Epithelial cell of proximal tubule (primary cell): Measurements from ENCODE around the gene CRBN. TPM values are rescaled to one million over a fixed set of nuclear protein-coding genes. Genes with fewer than 3 reads are reported as not detected.

ENCODE experiments used
- DNase-seq: peaks from one replicate; pipeline ENCODE4 v3.0.0-alpha.2; 2011; ENCODE audit warnings: low read depth
- H3K4me3 ChIP-seq: 2 replicates; pipeline ENCODE4 v1.5.1; 2011; ENCODE audit warnings: low read depth, mild to moderate bottlenecking, low read length
- CTCF ChIP-seq: conservative IDR thresholded peaks from 2 replicates; pipeline ENCODE4 v1.5.1; 2012; ENCODE audit warnings: low read depth, mild to moderate bottlenecking, low read length
- total RNA-seq: library from RNA; depleted of rRNA; stranded (reverse); fragments of >200 nt; gene quantifications from 2 replicates; pipeline ENCODE4 v1.2.3, GENCODE V29; 2015

The CRBN gene
- 18.7 and 25.8 TPM in 2 replicates for total RNA-seq

- peak; percentile 22 for DNase-seq
- H3K4me3 ChIP-seq = peak within 1 kb of the TSS; percentile 90
- TF ChIP-seq CTCF = peak; percentile 95
Observed at GRCh38 chr3:3179407-3180094, at the start of gene CRBN. TSS of gene CRBN (minus strand) at chr3:3179691. CDS start at chr3:3179687, 4 bp downstream.

- H3K4me3 ChIP-seq = no peak overlapping the region
- no peak for TF ChIP-seq CTCF
- DNase-seq = no peak
Observed at GRCh38 chr3:3227640-3228039, 48.1 kb upstream of the CRBN start.

DNA sequence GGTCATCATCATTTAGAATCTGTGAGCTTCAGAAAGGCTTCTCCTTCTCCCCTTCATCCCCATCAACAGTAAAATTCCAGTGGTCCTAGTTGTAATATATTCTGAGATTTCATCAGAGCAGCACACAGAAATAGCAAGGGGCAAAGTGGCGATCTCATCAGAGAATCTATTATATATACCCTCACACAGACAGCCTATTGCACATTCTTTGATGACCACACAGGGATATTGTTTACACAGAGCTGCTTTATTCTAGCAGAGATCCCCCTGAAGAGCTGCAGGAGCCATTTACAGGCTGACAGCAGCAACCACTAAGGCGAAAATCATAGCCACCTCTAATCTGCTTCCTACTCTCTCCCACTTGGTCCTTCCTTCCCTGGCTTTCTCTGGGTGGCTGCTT, 42.0 kb upstream of the CRBN start:
- no peak overlapping the region for H3K4me3 ChIP-seq
- no peak for TF ChIP-seq CTCF
- no peak for DNase-seq

DNA sequence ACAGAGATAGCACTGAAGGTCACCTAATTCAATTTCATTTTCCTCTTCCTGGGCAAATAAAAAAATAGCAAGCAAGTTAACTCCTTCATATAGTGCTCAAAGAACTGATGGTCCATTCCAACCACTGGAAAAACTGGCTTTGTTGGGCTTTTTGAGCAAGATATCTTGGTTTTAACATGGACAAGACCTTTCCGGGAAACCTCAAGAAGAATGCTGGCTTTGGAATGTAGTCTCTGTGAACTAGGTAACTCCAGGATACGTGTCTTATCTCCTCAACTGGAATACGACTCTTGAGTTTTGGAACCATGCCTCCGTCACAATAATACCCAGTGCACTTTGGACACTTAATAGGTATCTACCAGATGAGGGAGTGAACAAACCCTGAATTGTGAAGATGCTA, 36.9 kb upstream of the CRBN start:
- no peak for DNase-seq
- no peak for TF ChIP-seq CTCF
- no peak overlapping the region for H3K4me3 ChIP-seq

- TF ChIP-seq CTCF = no peak
- no peak for DNase-seq
- H3K4me3 ChIP-seq = no peak overlapping the region
Observed at GRCh38 chr3:3212781-3213440, 33.4 kb upstream of the CRBN start.

DNA sequence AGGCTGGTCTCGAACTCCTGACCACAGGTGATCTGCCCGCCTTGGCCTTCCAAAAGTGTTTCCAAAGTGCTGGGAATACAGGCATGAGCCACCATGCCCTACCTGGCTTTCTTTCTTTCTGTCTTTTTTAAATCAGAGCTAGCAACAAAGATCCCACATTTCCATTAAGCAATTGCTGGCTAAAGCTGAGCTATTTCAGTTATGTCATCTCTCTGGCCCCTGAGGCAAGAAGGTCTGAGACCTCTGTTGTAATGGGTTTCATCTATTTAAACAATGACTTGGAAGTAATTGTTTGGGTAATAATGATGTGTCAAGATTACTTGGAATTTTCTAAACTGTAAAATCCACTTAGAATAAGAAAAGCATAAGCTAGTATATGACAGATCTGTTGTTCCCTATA, 30.2 kb upstream of the CRBN start:
- DNase-seq = no peak
- H3K4me3 ChIP-seq = no peak overlapping the region
- no peak for TF ChIP-seq CTCF

DNA sequence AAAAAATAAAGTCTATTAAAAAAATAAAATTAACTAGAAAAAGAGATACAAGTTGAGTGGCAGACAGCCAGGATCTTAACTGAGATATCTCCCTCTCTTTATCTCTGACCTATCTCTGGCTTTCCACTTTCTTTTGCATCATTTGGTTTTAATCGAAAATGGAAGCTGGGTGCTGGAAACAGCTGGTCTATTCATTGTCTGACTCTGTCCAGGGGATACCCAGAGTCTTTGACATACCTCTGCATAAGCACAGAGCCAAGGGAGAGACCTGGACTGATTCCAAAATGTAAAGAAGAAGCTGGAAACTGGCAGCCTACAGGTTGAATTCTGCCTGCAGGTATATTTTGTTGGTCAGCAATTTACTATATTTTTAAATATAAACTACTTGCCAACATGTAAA, 29.6 kb upstream of the CRBN start:
- no peak for TF ChIP-seq CTCF
- no peak for DNase-seq
- H3K4me3 ChIP-seq = no peak overlapping the region
